Stimulated activated CD8-positive, alpha-beta memory T cell treated with anti-CD3 and anti-CD28 coated beads, Interleukin-12 subunit alpha, Interleukin-12 subunit beta, amount 100 ng/mL, for 24 hours (primary cell): ENCODE measurements around the gene AUH.

Experiments used
- DNase-seq: peaks from one replicate; pipeline ENCODE4 v3.0.0-alpha.2; 2020; ENCODE audit errors: extremely low read depth

AUH gene

DNA sequence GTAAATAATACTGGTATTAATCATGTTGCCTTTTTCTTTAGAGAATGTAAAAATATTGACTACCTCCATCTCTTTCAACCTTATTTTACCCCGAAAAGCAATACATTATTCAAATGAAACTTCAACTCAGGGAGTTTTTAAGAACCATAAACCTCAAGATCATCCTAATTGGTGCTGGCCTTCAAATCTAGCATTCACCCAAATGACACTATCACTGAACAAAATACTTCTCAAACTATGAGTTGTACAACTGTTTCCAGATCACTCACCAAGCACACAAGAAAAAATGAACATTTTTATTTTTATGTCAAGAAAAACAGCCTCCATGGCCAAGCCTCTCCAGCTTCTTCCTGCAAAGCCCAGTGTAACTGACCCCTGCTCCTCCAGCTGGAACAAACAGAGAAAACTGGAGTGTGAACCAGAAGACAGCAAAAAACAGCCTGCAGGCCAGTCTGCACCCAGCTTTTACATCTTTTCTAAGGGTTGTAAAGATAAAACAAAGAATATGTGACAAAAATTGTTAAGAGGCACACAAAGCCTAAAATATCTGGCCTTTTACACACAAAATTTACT, 21.2 kb downstream of the AUH start:
- DNase-seq = no peak

DNA sequence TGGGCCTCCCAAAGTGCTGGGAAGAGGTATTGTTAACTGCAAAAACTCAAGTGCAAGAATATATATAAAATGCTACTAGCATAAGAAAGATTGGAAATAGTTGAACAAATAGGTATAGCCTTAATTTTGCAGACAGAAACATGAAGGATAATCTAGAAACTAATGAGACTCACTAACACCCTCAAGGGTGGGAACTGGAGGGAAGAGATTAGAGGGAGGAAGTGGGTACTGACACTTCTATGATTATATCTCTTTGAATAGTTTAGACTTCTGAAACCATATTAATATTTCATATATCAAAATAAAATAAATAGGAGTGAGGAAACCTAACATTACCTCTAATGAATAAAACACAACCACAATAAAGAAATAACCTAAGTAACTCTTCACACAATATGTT, 23.0 kb downstream of the AUH start:
- DNase-seq = no peak

DNA sequence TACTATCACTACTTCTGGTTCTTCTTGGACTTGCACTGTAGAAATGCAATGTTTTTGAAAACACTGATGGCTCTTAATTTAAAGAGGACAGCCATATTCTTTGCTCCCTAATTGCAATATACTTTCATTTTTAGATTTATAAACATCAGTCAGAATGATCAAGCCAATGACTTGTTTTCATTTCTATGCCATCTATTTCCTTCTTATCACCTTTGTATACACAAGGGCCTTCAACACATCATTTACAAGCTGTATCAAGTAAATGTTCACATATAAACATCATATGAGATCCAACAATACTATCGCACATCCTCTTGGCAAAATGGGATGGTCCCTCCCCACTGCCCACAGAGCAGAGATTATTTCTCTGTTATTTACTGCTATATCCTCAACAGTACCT, 24.9 kb downstream of the AUH start:
- no peak for DNase-seq

DNA sequence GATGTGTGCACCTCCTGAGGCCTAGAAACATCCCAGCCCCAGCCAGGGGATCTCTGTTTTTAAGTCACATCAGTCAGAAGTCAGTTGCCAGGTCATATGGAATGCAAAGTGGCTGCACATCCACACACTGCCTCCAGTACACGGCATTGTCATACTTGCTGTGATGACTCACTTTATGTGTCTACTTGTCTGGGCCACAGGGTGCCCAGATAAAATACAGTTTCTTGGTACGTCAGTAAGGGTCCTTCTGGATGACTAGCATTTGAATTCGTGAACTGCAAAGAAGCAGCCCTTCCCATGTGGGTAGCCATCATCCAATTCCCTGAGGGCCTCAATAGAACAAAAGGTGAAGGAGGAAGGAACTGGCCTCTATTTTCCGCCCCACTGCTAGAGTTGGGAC, 27.7 kb downstream of the AUH start:
- DNase-seq = no peak

DNA sequence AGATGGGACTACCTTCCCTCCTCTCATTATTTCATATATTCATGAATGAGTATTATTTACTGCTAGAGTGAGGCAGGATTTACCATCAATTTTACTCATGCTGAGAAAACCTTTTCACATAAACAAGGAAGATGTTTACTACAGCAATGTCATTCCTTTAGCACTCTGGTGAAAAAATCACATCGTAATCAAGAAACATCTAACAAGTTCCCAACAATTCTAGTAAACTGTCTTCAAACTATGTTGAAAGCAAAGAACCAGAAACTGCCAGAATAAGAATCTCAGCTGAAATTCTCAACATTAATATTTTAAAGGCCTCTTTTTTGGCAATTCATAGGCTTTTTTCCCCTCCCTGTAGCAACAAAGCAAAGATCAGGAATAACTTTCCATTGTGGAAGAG, 28.2 kb downstream of the AUH start:
- no peak for DNase-seq

DNA sequence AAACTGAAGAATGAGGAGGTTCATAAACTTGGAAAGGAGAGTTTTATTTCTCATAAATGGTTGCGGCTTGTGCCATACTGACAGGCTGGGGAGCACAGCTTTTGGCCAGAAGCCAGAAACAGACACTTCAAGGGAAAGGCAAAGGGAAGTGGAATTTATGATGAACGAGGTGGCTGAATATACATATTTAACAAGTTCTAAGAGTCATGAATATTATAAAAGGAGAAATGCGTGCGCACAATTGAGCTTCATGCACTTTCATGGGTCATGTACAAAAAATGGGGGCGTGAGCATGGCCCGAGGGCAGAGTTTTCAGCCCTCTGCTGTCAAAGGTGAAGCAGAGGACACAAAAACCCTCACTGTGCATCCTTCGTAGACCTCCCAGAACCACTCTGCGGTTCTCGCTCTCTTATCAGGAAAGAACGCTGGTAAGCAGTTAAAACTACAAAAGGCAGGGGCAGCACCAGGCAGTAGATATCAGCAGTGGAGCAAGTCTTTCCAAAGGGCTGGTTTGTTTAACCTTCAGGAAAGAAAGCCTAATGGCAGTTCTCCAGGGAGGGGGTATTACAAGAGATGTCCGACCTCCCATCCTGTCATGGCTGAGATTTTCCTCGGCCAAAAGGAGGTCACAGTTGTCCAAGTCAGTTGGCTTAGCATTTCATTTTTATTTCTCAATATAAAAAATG, 29.0 kb downstream of the AUH start:
- no peak for DNase-seq

DNA sequence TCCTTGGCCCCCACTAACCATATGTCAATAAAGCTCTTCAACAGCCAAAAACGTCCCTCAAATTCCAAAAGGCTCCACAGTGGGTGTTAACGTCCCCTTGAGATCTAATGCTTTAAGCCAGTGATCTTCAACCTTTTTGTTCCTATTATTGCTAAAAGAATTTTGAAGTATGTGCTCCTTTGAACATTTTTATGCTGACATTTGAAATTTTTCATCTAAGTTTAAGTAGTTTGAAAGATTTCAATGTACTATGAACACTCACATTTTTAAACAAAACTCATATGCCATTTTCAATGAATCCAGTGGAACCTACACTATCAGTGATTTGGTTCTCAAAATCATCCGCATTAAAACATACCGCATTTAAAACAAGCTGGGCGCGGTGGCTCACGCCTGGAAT, 29.9 kb downstream of the AUH start:
- DNase-seq = no peak

DNA sequence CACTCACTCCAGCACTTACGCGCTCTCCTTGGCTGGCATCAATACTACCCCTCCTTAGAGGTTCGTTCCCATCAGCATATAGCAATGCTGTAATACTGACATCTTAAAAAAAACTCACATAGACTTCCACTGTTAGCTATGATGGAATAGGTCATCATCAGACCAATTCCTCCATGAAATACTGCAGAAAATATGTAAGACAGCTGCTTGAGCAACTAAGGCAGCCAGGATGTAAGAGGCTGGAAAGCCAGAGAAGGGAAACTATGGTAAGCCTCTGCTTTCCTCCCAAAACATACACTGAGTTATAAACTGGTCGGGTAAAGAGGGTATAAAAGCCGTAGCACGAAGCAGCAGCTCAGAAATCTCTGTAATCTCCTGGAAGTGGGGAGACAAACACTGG, 33.5 kb downstream of the AUH start:
- DNase-seq = no peak

DNA sequence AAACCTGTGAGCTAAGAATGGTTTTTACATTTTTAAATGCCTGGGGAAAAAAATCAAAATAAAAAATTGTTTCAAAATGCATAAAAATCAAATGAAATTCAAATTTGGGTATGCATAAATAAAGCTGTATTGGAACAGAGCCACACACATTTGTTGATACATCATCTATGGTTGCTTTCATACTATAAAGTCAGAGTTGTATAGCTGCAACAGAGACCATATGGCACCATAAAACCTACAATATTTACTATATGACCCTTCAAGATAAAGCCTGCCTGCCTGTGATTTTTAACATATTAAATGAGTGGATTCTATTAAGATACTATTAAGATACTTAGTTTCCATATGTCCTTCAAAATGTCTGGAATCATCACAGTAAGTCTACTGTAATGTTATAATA, 40.0 kb downstream of the AUH start:
- no peak for DNase-seq

DNA sequence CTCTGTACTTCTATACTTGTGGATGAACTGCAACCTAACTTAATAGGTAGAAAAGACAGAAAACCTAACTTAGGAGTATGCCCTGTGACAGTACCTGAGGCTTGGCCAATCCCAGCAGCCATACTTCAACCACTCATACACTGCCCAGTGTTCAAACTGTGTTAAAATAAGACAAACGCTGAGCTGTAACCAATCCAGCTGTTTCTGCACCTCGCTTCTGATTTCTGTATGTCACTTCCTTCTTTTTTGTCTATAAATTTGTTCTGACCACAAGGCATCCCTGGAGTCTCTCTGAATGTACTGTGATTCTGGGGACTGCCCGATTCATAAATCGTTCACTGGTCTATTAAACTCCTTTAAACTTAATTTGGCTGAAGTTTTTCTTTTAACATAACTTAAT, 41.4 kb downstream of the AUH start:
- no peak for DNase-seq

DNA sequence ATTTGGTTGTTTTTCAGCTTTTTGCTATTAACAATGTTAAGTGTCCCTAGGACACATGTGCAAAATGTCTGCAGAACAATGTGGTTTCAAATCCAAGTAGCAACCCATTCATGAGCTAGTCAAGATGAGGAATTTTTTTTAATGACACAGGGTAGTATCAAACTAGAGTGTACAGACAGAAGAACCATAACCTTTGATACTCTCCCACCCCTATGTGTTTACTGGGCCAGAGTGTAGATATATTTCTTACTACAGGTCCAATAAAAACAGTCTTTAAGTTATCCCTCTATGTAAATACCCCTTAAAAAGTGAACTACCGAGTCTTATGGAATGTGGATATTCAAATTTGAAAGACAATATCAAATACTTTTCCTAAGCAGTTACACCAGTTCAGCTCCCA, 45.6 kb downstream of the AUH start:
- DNase-seq = no peak

DNA sequence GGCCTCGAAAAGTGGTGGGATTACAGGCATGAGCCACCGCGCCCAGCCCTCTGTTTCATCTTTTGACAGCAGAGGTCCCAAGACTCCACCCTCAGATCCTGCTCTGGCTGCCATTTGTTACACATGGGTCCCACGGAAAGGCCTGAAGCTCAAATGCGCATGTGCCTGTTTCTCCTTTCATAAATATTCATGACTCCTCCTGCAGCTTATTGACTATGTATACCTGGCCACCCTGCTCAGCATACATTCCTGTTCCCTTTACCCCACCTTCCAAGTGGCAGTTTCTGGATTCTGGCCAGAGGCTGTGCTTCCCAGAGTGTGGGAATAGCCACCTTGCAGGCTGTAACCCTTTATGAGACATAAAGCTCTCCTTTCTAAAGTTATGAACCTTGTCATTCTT, 46.5 kb downstream of the AUH start:
- DNase-seq = no peak

DNA sequence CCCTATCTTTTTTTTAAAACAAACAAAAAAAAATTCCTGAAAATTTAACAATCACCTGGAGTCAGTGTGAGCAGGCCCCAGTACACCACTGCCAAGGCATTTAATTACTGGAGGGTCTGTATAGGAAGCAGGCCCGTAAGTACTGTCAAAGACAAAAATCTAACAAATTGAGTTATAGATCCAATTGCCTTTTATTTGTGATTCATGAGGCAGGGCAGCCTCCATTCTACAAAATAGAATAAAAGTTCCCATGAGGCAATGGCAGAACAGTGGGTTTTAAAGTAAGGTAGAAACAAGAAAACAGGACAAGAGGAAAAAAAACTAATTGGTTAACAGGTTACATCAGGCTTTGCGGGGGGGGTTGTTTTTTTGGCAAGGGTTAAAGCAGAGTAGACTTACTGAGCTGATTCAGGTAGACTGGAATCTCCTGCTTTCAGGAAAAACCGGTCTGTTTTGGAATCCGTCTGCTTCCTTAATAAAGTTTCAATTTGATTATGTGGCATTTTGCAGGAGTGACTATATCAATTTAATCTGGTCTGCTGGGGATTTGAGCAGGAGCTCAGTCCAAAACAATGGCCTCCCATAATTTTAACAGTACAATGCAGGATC, 48.9 kb downstream of the AUH start:
- DNase-seq = no peak

DNA sequence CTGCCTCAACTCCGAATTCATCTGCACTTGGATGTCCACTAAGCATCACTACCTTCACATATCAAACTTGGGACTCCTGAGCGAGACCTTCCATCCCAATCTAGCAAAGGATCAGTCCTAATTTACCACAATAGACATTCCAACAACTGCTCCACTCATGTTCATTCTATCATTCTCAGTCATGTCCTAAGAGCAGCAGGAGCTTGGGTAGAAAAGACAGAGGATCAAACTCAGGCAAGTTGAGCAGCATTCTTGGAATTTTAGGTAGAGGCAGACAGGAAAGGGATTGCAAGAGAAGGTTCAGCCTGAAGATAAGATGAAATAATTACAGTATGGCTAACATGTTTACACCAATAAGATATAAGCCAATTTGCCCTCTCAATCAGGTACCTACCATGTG, 51.7 kb downstream of the AUH start:
- DNase-seq = no peak

DNA sequence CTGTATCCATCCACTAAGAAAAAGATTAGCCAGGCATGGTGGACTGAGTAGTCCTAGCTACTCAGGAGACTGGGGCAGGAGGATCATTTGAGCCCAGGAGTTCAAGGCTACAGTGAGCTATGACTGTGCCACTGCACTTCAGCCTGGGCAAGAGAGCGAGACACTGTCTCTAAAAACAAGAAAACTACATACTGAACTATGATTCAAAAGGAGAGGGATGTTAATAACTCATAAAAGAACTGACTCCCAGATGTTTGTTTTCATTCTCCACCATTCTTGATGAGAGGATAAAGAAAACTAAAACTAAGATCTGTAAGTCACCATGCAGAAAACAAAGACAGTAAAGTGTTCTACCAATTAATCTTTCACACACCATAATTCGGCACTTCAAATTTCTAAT, 53.5 kb downstream of the AUH start:
- no peak for DNase-seq

DNA sequence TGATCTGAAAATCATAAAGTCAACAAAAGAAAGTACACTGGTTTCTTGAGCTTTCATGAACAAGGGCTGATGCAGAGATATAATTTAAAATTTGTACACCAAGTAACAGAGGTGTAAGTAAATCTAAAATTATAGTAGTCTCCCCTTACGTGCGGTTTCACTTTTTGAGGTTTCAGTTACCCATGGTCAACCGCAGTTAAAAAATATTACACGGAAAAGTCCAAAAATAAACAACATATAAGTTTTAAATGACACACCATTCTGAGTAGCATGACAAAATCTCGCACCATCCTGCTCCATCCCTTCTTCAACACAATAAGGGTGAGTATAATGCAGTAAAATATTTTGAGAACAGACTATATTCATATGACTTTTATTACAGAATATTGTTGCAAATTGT, 54.4 kb downstream of the AUH start:
- DNase-seq = no peak

DNA sequence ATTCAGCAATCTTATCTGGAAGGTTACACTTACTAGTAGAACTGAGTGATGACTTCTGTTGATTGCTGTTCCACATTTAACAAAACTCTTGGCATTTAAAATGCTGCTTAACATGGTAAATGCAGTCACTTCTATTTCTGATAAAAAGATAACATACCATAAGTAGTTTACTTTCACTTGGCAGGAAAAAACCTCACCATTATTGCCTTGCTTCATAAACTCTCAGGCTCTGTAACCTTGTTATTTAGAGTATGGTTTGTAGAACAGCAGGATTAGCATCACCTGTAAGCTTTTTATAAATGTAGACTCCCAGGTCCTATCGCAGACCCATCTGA, 55.5 kb downstream of the AUH start:
- DNase-seq = no peak

DNA sequence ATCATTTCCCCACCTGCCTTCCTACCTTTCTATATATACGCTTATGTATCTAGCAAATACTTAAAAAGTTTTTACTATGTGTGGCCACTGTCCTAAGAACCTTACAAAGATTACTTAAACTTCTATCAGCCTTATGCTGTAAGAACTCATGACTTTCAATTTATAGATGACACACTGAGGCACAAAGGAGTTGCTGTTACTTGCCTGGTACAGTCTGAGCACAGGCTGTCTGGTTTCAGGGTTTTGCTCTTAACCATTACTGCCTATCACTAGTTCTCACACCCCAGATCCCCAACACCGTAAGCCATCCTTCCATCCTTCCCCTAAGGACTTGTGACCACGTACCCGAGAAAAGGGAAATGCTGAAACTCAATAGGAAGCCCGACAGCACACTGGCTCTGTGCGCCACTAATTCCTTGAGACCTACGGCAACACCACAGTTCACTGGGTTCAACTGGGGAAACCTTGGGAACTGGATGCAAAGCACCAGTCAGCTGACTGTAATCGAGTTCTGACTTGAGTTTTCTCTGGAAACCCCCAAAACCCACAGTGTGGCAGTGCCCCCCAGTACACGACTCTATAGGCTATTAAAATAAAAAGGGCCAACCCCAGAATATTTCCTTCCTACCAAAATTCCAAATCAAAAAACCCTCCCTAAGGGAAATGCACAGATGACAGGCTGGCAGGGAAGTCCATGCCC, 56.0 kb downstream of the AUH start:
- DNase-seq = no peak

DNA sequence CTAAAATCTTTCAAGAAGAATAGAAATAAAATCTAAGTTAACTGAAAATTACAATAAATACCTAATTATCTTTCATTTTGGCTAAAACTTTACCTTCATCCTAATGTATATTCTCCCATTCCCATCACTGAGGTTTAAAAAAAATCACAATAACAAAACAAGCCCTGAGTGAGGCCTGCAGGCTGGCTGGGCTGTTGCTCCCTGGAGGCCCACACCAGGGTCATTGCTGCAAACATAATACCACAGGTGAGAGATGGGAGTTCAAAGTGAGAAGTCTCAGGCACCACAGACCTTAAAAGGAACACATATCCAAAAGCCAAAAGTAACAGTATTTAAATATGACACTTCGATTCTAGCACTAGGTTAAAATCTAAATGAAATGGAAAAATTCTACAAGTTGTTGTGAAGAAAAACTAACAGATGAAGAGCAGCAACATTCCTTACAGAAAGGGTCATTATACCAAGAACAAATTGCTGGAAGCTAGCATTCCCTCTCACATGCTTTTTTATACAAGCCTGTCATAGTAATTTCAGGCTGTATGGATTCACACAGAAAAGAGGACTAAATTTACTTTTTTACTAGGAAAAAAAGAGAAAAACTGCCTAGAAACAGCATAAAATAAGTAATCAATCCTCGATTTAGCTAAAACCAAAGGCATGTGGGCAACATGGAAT, 57.8 kb downstream of the AUH start:
- no peak for DNase-seq

DNA sequence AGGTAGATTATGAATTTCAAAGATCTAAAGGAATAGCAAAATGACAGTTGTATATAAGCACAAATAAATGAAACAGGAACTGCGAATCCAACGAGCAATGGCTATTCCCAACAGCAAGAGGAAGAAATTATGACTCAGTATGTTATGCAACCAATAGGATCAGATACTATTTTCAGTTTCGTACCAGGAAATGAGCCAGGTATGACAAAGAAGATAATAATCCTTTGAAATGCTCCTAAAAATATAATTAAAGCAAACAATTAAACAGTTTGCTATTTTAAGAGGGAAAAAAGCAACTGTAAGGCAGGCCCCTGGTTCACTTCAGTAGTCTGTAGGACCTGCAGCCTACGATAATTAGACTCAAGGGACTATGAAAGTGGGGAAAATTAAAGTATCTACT, 58.9 kb downstream of the AUH start:
- DNase-seq = no peak

DNA sequence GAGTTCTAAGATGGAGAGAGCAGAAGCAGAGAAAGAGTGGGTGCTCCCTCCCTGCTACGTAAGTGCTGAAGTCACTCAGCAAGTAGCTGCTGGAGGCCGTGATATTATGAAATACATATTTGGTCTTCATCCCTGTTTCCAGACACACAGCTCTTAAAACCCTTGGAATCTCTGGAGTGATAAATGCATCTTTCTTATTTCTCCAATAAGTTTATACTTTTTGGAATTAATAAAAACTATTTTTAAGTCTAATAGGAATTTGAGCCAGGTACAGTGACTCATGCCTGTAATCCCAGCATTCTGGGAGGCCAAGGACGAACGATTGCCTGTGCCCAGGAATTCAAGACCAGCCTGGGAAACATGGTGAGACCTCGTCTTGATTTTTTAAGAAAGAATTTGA, 60.6 kb downstream of the AUH start:
- no peak for DNase-seq

DNA sequence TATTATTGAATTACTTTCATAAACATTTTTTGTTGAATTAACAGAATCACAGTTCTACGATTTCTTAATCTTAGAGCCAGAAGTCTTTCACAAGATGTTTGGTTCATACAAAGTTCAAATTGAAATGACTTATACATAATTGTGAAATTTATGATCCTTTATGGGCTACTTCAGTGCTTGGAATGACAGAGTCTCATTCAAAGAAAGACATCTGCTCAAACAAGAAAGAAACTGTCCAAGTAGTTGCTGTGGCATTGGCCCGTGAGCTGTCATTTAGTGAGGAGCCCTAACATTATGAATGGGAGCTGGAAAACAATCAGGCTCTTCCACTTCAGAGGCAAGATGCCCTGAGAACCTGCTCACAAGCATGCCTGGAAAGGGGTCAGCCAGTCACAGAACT, 63.4 kb downstream of the AUH start:
- no peak for DNase-seq

DNA sequence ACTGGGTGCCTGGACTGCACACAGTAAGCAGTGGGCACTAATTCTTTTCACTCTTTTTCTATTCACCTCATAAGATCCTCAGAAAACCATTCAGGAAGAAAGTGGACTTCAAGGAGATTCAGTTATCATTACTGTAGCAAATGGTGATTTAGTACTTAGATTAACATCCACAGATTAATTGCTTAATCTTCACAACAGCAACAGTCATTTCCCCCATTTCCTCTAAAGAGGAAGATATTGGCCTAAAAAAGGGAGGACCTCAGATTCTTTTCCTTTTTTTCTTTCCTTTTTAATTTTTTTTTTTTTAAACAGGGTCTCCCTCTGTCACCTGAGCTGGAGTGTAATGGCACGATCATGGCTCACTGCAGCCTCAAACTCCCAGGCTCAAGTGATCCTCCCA, 64.4 kb downstream of the AUH start:
- DNase-seq = no peak
